Measurements from ENCODE around the gene ARHGAP33. TPM values are rescaled to one million over a fixed set of nuclear protein-coding genes. Genes with fewer than 3 reads are reported as not detected.

Gene ARHGAP33
- total RNA-seq, 4 donors from 2014 or later, result 0.33 to 12.2 (median 4.5) TPM

DNA sequence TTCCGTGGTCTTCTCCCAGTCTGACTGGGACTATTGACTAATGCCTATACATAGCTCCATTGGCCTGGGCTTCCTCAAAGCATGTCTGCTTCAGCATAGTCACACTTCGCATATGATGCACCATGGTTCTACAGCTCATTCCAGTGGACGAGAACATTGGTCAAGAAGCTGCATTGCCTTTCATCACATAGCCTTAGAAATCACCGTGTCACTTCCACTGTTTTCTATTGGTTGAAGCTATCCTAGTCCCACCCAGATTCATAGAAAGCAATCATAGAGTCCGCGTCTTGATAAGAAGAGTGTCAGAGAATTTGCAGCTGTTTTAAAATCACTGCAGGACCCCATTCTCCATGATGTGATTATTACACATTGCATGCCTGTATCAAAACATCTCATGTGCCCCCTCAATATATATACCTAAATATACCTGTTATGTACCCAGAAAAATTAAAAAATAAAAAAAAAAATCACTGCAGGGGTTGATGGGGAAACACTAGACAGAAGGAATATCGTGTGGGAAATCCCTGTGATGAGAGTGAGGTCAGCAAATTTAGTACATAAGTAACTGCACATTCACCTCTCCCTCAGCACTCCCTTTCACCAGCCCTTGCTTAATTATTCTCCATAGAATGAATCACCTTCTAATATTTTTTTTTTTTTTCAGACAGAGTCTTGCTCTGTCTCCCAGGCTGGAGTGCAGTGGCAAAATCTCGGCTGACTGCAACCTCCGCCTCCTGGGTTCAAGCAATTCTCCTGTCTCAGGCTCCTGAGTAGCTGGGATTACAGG, 2.2 kb upstream of the ARHGAP33 start:
- TF ChIP-seq CTCF (IDR thresholded peaks at IDR 0.05; ENCODE audit: low read depth), result no peak

DNA sequence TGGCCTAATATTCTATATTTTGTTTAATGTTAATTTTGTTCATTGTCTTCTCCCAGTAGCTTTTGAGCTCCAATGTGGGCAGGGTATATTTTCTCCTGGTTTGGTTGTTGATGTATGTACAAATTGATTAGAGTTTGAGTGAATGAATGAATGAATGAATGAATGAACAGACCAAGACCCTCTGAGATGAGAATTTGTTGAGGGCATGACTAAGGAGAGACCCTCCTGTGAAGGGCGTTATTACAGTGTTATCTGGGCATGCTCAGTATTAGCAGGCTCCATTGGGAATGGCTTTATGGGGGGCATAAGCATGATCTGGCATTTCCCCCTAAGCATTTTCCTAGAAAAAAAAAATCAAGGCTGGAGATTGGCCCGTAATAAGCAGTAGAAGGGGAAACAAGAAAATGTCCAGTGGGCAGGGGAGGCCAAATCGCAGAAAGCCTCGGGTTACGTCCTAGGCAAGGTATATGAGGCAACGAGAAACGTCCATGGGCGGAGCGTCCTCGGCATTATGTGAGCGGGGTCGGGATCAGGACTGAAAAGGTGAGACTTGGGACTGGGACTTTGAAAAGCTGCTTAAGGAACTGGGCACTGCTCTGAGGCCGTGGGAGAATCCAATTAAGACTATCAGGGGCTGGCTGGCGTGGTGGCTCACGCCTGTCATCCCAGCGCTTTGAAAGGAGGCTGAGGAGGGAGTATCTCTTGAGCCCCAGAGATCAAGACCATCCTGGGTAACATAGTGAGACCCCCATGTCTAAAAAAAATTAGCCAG, 904 bp upstream of the ARHGAP33 start:
- TF ChIP-seq CTCF (IDR thresholded peaks at IDR 0.05; ENCODE audit: low read depth), result no peak

- no peak for TF ChIP-seq CTCF (IDR thresholded peaks at IDR 0.05; ENCODE audit: low read depth)
Measured at GRCh38 chr19:35775046-35775297, 392 bp upstream of the ARHGAP33 start.

DNA sequence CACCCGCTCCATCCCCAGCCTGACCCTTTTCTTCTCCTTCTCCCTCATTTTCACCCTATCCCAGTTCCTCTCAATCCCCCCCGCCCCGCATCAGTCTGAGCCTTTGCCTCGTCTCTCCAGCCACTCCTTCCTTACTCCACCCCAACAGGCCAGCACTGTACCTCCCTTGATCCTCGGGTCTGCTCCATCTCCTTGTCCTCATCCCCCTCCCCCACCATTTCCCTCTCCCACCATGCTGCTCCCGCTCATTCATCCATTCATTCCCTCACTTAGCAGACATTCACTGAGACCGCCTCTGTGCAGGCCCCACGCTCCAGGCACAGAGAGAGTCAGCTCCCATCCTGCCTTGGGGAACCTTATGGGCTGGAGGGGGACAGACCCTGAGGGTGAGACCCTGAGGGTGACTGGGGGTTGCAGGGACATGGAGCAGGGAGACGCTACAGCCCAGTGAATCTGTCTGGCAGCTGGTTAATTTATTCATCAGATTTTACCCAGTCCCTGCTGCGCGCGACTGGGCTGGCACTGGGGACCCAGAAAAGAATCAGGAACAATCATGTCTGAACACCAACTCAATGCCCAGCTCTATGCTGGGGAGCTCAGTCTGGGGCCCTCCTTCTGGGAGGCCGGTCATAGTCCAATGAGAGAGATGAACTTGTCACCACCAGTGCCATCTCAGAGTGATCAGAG, 881 bp downstream of the ARHGAP33 start:
- no peak for TF ChIP-seq CTCF (IDR thresholded peaks at IDR 0.05; ENCODE audit: low read depth)

GRCh38 chr19:35777086-35777841, 1.9 kb downstream of the ARHGAP33 start:
- TF ChIP-seq CTCF (IDR thresholded peaks at IDR 0.05; ENCODE audit: low read depth), result no peak

- no peak for TF ChIP-seq CTCF (IDR thresholded peaks at IDR 0.05; ENCODE audit: low read depth)
Measured at GRCh38 chr19:35777961-35778360, 2.6 kb downstream of the ARHGAP33 start.

Measured in subcutaneous adipose tissue (tissue), 4 donors.